GM13977 (cell line): ENCODE data around the gene RIT2.

ENCODE experiments used
- DNase-seq: peaks from one replicate; pipeline ENCODE4 v3.0.0; 2012; ENCODE audit warnings: low spot score
- in situ Hi-C: fragments of 300-500 bp; cut with MboI; formaldehyde crosslinking; loops from one replicate; pipeline ENCODE4 v1.12.0; 2022; ENCODE audit warnings: low sequenced_read_pairs, low pct_unique_long_range_greater_than_20kb, mixed read lengths, inconsistent platforms; ENCODE audit not compliant: unreplicated experiment
- TF ChIP-seq, protein P1 (sequence below): IDR thresholded peaks from 2 replicates; pipeline ENCODE4 v1.5.1; 2012; ENCODE audit warnings: mild to moderate bottlenecking, control low read depth; ENCODE audit not compliant: insufficient read depth; ENCODE audit errors: extremely low read depth, missing control alignments

Gene RIT2

DNA sequence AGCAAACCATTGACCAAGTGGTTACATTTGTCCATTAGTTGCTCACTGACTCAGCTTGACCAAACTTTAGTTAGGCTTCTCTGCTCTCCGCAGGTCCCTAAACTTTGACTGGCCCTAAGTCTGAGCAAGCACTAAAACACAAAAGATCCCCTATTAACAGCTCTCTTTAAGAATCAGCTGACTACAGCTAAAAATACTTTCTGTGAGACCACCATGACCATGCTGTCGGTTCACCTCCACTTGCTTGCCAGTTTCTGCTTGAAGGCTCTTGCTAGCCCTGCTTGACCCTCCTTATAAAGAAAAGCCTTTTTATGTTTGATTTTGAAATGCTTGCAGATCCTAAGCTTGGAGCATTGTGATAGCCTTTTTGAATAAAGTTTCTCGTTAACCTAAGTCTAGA, 40.4 kb upstream of the RIT2 start:
- TF ChIP-seq, protein P1, sequence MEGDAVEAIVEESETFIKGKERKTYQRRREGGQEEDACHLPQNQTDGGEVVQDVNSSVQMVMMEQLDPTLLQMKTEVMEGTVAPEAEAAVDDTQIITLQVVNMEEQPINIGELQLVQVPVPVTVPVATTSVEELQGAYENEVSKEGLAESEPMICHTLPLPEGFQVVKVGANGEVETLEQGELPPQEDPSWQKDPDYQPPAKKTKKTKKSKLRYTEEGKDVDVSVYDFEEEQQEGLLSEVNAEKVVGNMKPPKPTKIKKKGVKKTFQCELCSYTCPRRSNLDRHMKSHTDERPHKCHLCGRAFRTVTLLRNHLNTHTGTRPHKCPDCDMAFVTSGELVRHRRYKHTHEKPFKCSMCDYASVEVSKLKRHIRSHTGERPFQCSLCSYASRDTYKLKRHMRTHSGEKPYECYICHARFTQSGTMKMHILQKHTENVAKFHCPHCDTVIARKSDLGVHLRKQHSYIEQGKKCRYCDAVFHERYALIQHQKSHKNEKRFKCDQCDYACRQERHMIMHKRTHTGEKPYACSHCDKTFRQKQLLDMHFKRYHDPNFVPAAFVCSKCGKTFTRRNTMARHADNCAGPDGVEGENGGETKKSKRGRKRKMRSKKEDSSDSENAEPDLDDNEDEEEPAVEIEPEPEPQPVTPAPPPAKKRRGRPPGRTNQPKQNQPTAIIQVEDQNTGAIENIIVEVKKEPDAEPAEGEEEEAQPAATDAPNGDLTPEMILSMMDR = no peak
- in situ Hi-C loops = no loop called here
- DNase-seq = no peak

DNA sequence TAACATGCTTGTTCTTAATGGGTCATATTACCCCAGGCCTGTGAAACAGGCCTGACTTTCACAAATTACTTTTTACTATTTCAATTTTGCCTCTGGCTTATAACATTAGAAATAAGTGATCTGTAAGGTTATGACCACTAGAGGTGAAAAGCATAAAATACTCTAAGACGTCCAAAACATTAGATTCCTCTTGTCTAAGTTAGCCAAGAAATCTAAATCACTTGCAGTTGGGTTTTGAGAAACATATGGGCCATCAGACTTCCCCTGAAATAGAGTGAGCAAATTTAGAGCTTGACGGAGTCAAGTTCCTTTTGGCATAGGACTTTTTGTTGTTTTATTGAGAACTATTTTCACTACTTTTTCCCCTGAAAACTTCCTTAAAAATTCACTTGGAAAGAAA, 32.7 kb upstream of the RIT2 start:
- TF ChIP-seq, protein P1 = no peak
- in situ Hi-C loops = no loop called here
- no peak for DNase-seq

DNA sequence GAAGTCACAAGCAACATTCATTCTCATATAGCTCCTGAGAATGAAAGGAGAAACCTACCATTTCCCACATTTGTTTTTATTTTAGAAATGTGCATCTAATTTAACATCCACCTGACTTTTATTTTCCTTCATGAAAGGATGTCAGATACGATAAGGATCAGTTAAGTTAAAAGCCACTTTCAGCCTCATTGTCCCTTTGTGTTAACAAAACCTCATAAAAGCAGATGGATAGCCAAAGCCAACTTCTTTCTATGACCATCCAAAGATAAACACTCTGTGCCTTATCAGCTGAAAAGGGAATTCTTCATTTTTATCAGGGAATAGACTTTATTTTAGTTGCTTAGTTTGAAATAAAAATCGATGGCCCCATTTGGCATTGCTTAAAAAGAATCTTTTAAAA, 25.7 kb upstream of the RIT2 start:
- in situ Hi-C loops = no loop called here
- TF ChIP-seq, protein P1 = no peak
- no peak for DNase-seq

DNA sequence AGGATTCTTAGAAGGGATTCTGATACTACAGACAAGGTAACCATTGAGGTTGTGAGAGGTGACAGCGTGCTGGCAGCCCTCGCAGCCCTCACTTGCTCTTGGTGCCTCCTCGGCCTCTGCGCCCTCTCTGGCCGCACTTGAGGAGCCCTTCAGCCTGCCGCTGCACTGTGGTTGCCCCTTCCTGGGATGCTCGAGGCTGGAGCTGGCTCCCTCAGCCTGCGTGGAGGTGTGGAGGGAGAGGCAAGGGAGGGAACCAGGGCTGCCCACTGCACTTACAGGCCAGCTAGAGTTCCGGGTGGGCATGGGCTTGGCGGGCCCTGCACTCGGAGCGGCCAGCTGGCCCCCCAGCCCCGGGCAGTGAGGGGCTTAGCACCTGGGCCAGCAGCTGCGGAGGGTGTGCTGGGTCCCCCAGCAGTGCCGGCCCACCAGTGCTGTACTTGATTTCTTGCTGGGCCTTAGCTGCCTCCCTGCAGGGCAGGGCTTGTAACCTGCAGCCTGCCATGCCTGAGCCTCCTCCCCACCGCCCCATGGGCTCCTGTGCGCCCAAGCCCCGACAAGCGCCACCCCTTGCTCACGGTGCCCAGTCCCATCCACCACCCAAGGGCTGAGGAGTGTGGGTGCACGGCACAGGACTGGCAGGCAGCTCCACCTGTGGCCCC, 23.9 kb upstream of the RIT2 start:
- no peak for DNase-seq
- TF ChIP-seq, protein P1 = no peak
- in situ Hi-C loops = no loop called here

DNA sequence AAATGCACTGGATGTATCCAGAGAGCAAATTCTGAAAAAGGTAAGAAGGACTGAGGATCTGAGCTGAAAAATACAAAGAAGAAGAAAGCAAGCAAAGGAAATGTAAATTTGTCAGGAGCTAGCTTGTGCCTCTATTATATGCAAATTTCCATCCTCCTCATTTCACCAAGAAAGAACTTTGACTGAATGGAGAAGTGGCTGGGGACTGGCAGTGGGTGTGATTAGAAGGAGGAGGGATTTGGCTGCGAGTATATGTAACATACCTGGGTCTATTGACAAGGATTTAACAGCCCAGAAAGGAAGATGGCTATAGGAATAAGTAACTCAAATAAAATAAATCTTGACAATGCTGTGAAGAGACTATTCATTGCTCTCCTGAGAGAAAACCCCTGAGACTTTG, 19.4 kb upstream of the RIT2 start:
- TF ChIP-seq, protein P1 = no peak
- DNase-seq = no peak
- in situ Hi-C loops = no loop called here

DNA sequence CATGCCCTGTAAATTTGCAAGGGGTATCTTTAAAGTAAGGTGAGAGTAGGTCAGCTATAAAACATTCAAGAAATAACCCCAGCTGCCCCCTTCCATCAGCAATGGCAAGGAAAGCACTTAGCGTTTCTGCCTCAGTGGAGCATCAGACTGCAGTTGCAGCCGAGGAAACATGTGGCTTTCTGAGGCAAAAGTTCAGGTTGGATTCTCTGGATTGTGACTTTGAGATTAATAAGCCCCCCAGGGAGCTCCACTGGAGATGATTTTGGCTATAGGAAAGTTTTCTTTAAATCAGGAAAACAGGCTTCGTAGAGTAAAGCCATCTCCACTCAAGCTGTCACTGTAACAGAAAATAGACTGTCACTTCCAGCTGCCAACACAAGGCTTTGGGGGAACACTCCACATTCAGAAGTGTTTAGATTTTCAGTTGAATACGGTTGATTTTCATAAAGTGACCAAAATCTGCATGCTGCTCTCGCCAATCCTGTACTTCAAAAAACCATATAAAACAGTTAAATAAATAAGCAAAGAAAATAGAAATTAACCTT, 15.3 kb upstream of the RIT2 start:
- DNase-seq = no peak
- in situ Hi-C loops = no loop called here
- TF ChIP-seq, protein P1 = no peak
